Stimulated activated memory B cell treated with anti-CD40 and anti-IgM and Interleukin-4, amounts not matched to agents 10 μg/mL and 1 μg/mL and 100 μg/mL, for 72 hours (primary cell): ENCODE results near the gene SH3PXD2A.

Source experiments
- ATAC-seq: fragments of 150-1000 bp; cut with Tn5 transposase; 2 replicates; pipeline ENCODE4 v1.10.0; 2021
- H3K27ac Mint-ChIP-seq: one replicate; pipeline ENCODE4 v1.8.0; 2022; ENCODE audit warnings: mild to moderate bottlenecking, mixed read lengths
- H3K27me3 Mint-ChIP-seq: one replicate; pipeline ENCODE4 v1.8.0; 2022; ENCODE audit warnings: mixed read lengths
- H3K36me3 Mint-ChIP-seq: one replicate; pipeline ENCODE4 v1.8.0; 2022; ENCODE audit warnings: mixed read lengths
- H3K4me1 Mint-ChIP-seq: one replicate; pipeline ENCODE4 v1.8.0; 2022; ENCODE audit warnings: mixed read lengths
- H3K4me3 Mint-ChIP-seq: one replicate; pipeline ENCODE4 v1.8.0; 2022; ENCODE audit warnings: mild to moderate bottlenecking, moderate library complexity, mixed read lengths
- H3K9me3 Mint-ChIP-seq: one replicate; pipeline ENCODE4 v1.8.0; 2022; ENCODE audit warnings: mixed read lengths

The SH3PXD2A gene

GRCh38 chr10:103620891-103621782 is 234.2 kb downstream of the SH3PXD2A start:
- no peaks in the 10 kb centered on the region for H3K9me3 Mint-ChIP-seq
- ATAC-seq: no peak
- H3K27ac Mint-ChIP-seq: no peak overlapping the region
- H3K27me3 Mint-ChIP-seq: no peaks in the 10 kb centered on the region
- H3K4me1 Mint-ChIP-seq: no peaks in the 10 kb centered on the region
- peaks cover 22% of the 10 kb centered on the region for H3K36me3 Mint-ChIP-seq
- no peak overlapping the region for H3K4me3 Mint-ChIP-seq

- Mint-ChIP-seq H3K27me3 (no peaks in the 10 kb centered on the region), H3K27ac (no peak overlapping the region), H3K9me3 (no peaks in the 10 kb centered on the region), H3K36me3 (peaks cover 15% of the 10 kb centered on the region), H3K4me3 (no peak overlapping the region), H3K4me1 (no peaks in the 10 kb centered on the region)
- no peak for ATAC-seq
These were observed 235.0 kb downstream of the SH3PXD2A start for GRCh38 chr10:103620352-103620740.

GRCh38 chr10:103619424-103620351 is 235.7 kb downstream of the SH3PXD2A start:
- ATAC-seq: no peak
- Mint-ChIP-seq H3K4me1 (peaks cover 4% of the 10 kb centered on the region), H3K9me3 (no peaks in the 10 kb centered on the region), H3K27ac (no peak overlapping the region), H3K36me3 (peaks cover 19% of the 10 kb centered on the region), H3K4me3 (no peak overlapping the region), H3K27me3 (no peaks in the 10 kb centered on the region)

- peaks cover 26% of the 10 kb centered on the region for H3K36me3 Mint-ChIP-seq
- H3K27me3 Mint-ChIP-seq: no peaks in the 10 kb centered on the region
- H3K4me3 Mint-ChIP-seq: no peak overlapping the region
- ATAC-seq: no peak
- H3K4me1 Mint-ChIP-seq: peaks cover 5% of the 10 kb centered on the region
- H3K27ac Mint-ChIP-seq: no peak overlapping the region
- no peaks in the 10 kb centered on the region for H3K9me3 Mint-ChIP-seq
These were observed 236.6 kb downstream of the SH3PXD2A start for GRCh38 chr10:103618575-103619423.

- Mint-ChIP-seq H3K27me3 (no peaks in the 10 kb centered on the region), H3K4me1 (peaks cover 5% of the 10 kb centered on the region)
These were observed 237.6 kb downstream of the SH3PXD2A start for GRCh38 chr10:103617602-103618385.

GRCh38 chr10:103616705-103617601 is 238.4 kb downstream of the SH3PXD2A start:
- Mint-ChIP-seq H3K9me3 (no peaks in the 10 kb centered on the region), H3K4me3 (no peak overlapping the region), H3K27me3 (no peaks in the 10 kb centered on the region), H3K27ac (no peak overlapping the region), H3K36me3 (peaks cover 29% of the 10 kb centered on the region), H3K4me1 (peaks cover 5% of the 10 kb centered on the region)
- ATAC-seq: no peak

More at GRCh38 chr10:103617602-103618385, 237.6 kb downstream of the SH3PXD2A start:
- H3K36me3 Mint-ChIP-seq: peaks cover 34% of the 10 kb centered on the region
- H3K9me3 Mint-ChIP-seq: no peaks in the 10 kb centered on the region
- no peak for ATAC-seq
- H3K27ac Mint-ChIP-seq: no peak overlapping the region
- no peak overlapping the region for H3K4me3 Mint-ChIP-seq

- Mint-ChIP-seq H3K4me1 (peaks cover 5% of the 10 kb centered on the region), H3K36me3 (peaks cover 22% of the 10 kb centered on the region), H3K27me3 (no peaks in the 10 kb centered on the region), H3K9me3 (no peaks in the 10 kb centered on the region), H3K4me3 (no peak overlapping the region), H3K27ac (no peak overlapping the region)
- no peak for ATAC-seq
These were observed 240.8 kb downstream of the SH3PXD2A start for GRCh38 chr10:103614306-103615158.

GRCh38 chr10:103613616-103614015 is 241.8 kb downstream of the SH3PXD2A start:
- no peaks in the 10 kb centered on the region for H3K9me3 Mint-ChIP-seq
- H3K36me3 Mint-ChIP-seq: peaks cover 22% of the 10 kb centered on the region
- H3K27ac Mint-ChIP-seq: no peak overlapping the region
- H3K4me1 Mint-ChIP-seq: peaks cover 5% of the 10 kb centered on the region
- ATAC-seq: no peak
- no peaks in the 10 kb centered on the region for H3K27me3 Mint-ChIP-seq
- H3K4me3 Mint-ChIP-seq: no peak overlapping the region

GRCh38 chr10:103612462-103613365 is 242.7 kb downstream of the SH3PXD2A start:
- H3K9me3 Mint-ChIP-seq: no peaks in the 10 kb centered on the region
- no peak overlapping the region for H3K4me3 Mint-ChIP-seq
- no peak for ATAC-seq
- no peak overlapping the region for H3K27ac Mint-ChIP-seq
- H3K27me3 Mint-ChIP-seq: no peaks in the 10 kb centered on the region
- H3K4me1 Mint-ChIP-seq: peaks cover 5% of the 10 kb centered on the region
- peaks cover 28% of the 10 kb centered on the region for H3K36me3 Mint-ChIP-seq

- Mint-ChIP-seq H3K4me3 (no peak overlapping the region), H3K9me3 (no peaks in the 10 kb centered on the region), H3K27me3 (no peaks in the 10 kb centered on the region), H3K36me3 (peaks cover 34% of the 10 kb centered on the region), H3K4me1 (peaks cover 5% of the 10 kb centered on the region), H3K27ac (no peak overlapping the region)
- no peak for ATAC-seq
These were observed 244.4 kb downstream of the SH3PXD2A start for GRCh38 chr10:103610921-103611511.

GRCh38 chr10:103610083-103610472 is 245.3 kb downstream of the SH3PXD2A start:
- no peak overlapping the region for H3K27ac Mint-ChIP-seq

More at GRCh38 chr10:103610083-103610472, 245.3 kb downstream of the SH3PXD2A start:
- no peak overlapping the region for H3K4me3 Mint-ChIP-seq
- no peaks in the 10 kb centered on the region for H3K27me3 Mint-ChIP-seq
- peaks cover 35% of the 10 kb centered on the region for H3K36me3 Mint-ChIP-seq
- H3K9me3 Mint-ChIP-seq: no peaks in the 10 kb centered on the region
- H3K4me1 Mint-ChIP-seq: peaks cover 5% of the 10 kb centered on the region
- no peak for ATAC-seq
